Activated CD8-positive, alpha-beta memory T cell treated with anti-CD3 and anti-CD28 coated beads for 36 hours (primary cell): ENCODE results near the gene SLC6A3. TPM values are rescaled to one million over a fixed set of nuclear protein-coding genes. Genes with fewer than 3 reads are reported as not detected.
"Not testable (repeated sequence)": the region's sequence is repeated elsewhere in the genome, so short reads cannot be mapped to it uniquely, and the experiment has no call there.

ENCODE experiments used
- CTCF ChIA-PET: fragments of 350-600 bp; sonication (Branson Sonifier 250); formaldehyde crosslinking; loops from one replicate; lab custom pipeline; 2021; ENCODE audit warnings: antibody characterized with exemption; lab: Charles Lee
- POLR2A ChIA-PET: fragments of 350-600 bp; sonication (Branson Sonifier 250); formaldehyde crosslinking; loops from one replicate; lab custom pipeline; 2021; ENCODE audit warnings: antibody characterized with exemption; lab: Charles Lee
- total RNA-seq, 2 experiments: library from RNA; stranded (reverse); gene quantifications; one replicate each; pipeline ENCODE4 v1.2.3, GENCODE V29; 2021

Gene SLC6A3
- total RNA-seq, 2 experiments from 2014 or later, result 0.08 TPM; not detected in 1

GRCh38 chr5:1468629-1469527, 23.6 kb upstream of the SLC6A3 start:
- CTCF ChIA-PET, result interaction anchor here (1.7 kb wide), 1 partner anchor 11 kb away, joined by 8 read pairs; no protein-coding TSS in a partner anchor
- POLR2A ChIA-PET, result no interaction called here

DNA sequence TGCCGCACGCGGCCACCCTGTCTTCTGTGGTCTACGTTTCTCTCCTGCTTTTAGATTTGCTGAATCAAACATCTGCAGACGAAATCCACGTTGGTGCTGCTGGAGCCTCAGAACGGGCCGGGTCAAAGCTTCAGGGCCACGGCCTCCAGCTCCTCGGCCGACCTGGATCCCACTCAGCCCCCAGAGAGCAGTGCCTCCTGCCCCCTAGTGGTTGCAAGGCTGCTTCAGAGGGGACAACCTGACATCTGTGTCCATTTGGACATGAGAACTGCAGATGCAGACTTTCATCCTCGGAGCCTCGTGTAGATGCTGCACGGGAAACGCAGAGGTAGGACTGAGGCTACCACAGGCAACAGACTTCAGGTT, 23.0 kb upstream of the SLC6A3 start:
- ChIA-PET CTCF (no interaction called here), POLR2A (no interaction called here)

DNA sequence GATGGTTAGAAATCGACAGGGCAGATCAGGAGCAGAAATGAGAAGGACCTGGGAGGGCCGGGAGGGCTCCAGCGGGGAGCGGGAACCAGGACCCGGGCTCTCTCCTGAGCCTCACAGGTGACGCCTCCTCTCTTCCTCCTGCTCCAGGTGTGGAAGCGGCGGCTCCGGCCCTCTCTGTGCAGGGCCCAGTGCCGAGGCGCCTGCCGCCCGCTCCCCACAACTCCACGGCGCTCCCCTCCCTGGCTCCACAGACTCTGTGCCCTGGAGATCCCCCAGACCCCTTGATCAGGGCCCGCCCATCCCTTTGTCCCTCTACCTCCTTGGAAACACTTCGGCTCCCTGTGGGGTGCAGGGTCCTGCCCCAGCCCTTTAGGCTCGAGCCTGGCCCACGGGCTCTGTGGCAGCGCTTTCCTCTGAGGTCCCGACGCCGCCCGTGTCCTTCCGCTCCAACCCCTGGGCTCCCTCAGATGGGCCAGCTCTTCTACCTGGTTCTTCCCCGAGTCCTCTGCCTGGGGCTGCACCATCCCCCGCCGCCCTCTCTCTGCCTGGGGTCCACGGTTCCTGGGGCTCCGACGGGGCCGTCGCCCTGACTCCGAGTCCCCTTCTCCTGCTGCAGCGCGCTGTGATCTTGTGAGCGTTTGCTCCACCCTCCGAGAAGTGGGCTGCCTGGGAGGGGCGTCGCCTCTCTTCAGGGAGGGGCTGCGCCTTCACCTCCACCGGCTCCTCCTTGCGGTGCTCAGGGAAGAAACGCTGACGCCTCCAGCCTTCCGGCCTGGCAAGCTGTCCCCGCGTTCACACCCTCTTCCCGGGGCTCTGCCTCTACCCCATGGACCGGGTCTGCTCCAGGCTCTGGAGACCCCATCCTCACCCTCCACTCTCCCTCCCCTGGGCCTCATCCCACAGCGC, 22.4 kb upstream of the SLC6A3 start:
- ChIA-PET CTCF (interaction anchor here (1.4 kb wide), 1 partner anchor 87 kb away, joined by 3 read pairs; no protein-coding TSS in a partner anchor), POLR2A (no interaction called here)

- CTCF ChIA-PET, result interaction anchor here (1.4 kb wide), 1 partner anchor 86 kb away, joined by 3 read pairs; no protein-coding TSS in a partner anchor
- POLR2A ChIA-PET, result no interaction called here
Measured at GRCh38 chr5:1466631-1467265, 21.5 kb upstream of the SLC6A3 start.

DNA sequence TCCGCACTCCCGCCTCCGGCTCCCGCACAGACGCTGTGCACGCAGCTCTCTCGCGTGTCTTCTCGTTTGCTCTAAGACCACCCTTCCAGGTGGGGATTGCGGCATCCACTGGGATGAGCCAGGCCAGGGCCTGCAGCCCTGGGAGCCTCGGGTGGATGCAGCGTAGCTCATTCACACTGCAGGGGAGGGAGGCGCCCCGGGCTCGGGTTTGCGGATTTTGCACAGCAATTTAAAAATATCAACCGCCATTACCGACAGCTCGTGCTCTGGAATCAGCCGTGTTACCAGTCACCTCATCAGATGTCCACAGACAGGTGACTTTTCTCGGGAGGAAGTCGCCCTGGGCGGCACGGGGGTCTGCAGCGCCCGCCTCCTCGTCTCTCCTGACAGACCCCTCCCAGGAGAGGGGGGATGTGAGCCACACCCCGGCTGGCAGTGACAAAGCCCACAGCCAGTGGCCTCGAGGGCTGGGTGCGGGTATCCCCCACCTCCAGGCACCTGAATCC, 20.8 kb upstream of the SLC6A3 start:
- ChIA-PET CTCF (interaction anchor here (0.7 kb wide), 1 partner anchor 123 kb away, joined by 3 read pairs; no protein-coding TSS in a partner anchor), POLR2A (no interaction called here)

- CTCF ChIA-PET, result no interaction called here
- POLR2A ChIA-PET, result no interaction called here
Measured at GRCh38 chr5:1465117-1465516, 19.9 kb upstream of the SLC6A3 start.

GRCh38 chr5:1464511-1464910, 19.3 kb upstream of the SLC6A3 start:
- CTCF ChIA-PET, result no interaction called here
- POLR2A ChIA-PET, result no interaction called here

DNA sequence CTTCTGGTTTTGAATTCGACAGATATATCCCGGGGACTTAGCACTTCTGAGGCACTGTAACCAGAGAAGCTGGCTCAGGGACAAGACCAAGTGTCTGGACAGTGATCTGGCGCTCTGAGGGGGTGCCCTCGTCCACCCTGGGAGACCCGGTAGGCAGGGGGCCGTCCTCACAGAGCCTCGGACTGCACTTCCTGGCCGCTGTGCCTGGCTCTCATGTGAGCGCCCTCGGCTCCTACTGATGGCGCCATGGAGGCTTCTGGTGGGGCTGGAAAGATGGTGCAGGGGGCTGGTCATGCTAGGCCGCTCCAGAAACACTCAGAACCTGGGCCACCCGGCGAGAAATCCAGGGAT, 18.8 kb upstream of the SLC6A3 start:
- POLR2A ChIA-PET, result no interaction called here
- CTCF ChIA-PET, result no interaction called here

GRCh38 chr5:1463326-1464095, 18.3 kb upstream of the SLC6A3 start:
- ChIA-PET POLR2A (no interaction called here), CTCF (no interaction called here)

DNA sequence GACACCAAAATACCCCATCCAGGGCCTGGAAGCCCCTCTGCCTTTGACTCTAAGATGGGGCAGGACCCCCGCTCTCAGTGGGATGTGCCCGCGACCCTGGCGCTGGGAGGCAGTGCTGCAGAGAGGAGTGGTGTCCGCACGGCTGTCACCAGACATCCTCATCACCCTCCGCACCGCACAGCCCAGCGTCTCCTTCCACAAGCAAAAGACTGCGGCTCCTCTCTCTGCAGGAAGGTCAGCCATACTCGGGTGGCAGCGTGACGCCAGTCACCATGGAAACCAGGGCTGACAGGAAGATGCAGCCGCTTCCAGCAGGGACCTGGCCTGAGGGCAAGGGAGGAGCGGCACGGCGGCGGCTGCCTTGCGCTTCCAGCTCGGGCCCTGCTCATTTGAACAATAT, 17.1 kb upstream of the SLC6A3 start:
- ChIA-PET POLR2A (no interaction called here), CTCF (no interaction called here)

DNA sequence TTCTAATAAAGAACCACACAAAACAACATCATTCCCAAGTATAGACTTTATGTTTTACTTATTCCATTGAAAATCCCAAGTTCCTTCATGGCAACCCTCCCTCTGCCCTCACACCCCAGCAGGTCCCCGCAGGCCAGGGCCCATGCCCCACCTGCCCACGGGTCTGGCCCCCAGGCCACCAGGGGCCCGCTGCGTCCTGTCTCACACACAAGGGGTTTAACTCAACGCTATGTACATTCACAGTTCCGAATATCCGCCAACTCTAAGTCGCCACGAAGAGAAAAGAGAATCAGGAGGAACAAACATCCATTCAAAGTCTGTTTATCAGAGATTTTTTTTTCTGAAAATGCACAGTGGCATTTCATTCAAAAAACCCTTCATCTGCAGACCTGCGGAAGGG, 16.2 kb upstream of the SLC6A3 start:
- ChIA-PET POLR2A (no interaction called here), CTCF (no interaction called here)

DNA sequence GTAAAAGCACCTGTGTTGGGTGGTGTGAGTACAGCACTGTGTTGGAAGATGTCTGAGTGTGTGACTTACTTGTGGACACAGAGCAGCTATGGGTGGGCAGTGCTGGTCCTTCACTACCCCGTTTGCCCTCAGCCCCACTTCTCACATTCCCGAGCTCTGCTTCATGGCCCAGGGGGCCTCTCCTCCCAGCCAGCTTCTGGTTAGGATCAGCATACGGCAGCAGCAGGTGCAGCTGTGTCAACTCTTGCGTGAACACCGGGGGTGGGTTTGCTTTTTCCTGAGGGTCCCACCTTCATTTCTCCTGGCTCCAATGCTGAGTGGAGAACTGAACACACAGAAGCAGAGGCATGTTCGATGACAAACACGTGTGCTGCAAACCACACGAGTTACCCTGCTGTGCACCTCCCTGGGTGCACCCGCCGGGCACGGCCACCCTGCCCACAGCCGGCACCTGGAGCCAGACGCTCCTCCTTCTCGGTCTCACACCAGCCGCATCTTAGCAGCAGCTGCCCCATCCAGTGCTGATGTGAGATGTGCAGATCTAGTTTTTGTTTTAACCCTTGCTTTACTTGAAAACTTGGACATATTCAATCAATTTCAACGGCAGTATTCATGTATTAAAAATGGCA, 14.9 kb upstream of the SLC6A3 start:
- CTCF ChIA-PET, result no interaction called here

DNA sequence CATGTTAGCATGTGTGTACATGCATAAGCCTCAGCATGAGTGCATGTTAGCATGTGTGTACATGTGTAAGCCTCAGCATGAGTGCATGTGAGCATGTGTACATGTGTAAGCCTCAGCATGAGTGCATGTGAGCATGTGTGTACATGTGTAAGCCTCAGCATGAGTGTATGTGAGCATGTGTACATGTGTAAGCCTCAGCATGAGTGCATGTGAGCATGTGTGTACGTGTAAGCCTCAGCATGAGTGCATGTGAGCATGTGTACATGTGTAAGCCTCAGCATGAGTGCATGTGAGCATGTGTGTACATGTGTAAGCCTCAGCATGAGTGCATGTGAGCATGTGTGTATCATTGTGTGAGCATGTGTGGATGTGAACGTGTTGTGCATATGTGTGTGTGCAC, 14.2 kb upstream of the SLC6A3 start:
- CTCF ChIA-PET, POLR2A ChIA-PET: not testable (repeated sequence)

More for the DNA sequence above, 14.9 kb upstream of the SLC6A3 start:
- POLR2A ChIA-PET, result no interaction called here

DNA sequence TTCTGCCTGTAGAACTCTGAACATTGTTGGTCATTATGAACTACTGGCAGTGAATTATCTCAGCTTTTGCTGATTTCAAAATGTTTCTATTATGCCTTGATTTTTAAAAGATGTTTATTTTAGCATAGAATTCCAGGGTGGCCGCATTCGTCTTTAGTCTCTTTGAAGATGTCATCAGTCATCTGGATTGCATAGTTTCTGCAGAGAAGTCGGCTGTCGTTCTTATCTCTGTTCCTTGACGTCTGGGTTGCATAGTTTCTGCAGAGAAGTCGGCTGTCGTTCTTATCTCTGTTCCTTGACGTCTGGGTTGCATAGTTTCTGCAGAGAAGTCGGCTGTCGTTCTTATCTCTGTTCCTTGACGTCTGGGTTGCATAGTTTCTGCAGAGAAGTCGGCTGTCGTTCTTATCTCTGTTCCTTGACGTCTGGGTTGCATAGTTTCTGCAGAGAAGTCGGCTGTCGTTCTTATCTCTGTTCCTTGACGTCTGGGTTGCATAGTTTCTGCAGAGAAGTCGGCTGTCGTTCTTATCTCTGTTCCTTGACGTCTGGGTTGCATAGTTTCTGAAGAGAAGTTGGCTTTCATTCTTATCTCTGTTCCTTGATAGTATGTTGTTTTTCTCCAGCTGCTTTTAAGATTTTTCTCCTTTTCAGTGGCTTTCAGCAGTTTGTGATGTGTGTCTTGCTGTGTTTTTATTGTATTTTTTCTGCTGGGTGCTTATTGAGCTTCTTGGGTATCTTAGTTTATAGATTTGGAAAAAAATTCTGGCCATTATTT, 11.1 kb upstream of the SLC6A3 start:
- CTCF ChIA-PET, POLR2A ChIA-PET: not testable (repeated sequence)

GRCh38 chr5:1453613-1454012, 8.4 kb upstream of the SLC6A3 start:
- CTCF ChIA-PET, result no interaction called here
- POLR2A ChIA-PET, result no interaction called here

GRCh38 chr5:1449081-1449630, 3.9 kb upstream of the SLC6A3 start:
- ChIA-PET POLR2A (no interaction called here), CTCF (interaction anchor here (1.6 kb wide), 1 partner anchor 69 kb away, joined by 6 read pairs; no protein-coding TSS in a partner anchor)

DNA sequence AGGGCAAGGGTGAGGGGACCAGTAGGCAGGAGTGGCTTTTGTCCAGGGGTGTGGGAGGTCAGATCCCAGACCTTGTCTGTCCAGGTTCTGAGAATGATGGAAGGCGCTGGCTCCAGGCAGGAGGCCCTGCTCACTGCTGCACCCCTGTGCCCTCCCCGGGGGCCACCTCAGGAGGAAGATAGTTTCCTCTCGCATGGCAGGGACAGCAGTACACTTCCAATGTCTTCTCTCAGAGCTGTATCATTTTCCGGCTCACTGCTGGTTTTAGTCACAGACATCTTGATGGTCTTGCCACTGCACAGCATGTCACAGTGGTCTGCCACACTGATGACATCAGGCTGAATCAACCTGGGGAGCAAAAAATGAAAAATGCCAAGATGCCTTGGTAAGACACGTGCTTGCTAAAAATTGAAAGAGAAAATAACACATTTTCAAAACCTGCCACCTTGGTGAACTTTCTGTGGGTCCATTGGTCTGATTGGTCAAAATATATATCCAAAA, 3.3 kb upstream of the SLC6A3 start:
- ChIA-PET POLR2A (no interaction called here), CTCF (interaction anchor here (1.6 kb wide), 1 partner anchor 69 kb away, joined by 6 read pairs; no protein-coding TSS in a partner anchor)
